LNCAP (cell line): ENCODE results near the gene WHRN.

Experiments
- CTCF ChIP-seq: fragments of 450-650 bp; IDR thresholded peaks from 2 replicates; pipeline ENCODE4 v1.5.1; 2017; ENCODE audit warnings: mild to moderate bottlenecking

WHRN gene

DNA sequence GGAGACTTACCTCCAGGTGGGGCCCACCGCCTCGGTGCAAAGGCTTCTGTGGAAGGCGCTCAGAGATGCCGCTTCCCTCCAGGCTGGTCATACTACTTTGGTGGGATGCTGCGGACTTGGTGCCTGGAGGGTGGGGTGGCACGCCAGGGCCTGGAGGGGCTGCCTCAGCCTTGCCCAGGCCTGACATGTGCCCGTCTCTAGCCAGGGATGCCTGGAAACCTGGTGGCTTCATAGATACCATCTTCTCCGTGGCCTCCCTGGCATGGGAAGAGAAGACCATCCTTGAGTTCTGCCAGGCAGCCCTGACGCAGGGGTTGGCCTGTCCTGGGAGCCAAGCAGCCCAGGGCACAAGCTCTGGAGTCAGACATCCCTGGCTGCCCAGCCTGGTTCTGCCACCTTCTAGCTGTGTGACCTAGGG lies 147.4 kb downstream of the WHRN start:
- no peak for TF ChIP-seq CTCF

DNA sequence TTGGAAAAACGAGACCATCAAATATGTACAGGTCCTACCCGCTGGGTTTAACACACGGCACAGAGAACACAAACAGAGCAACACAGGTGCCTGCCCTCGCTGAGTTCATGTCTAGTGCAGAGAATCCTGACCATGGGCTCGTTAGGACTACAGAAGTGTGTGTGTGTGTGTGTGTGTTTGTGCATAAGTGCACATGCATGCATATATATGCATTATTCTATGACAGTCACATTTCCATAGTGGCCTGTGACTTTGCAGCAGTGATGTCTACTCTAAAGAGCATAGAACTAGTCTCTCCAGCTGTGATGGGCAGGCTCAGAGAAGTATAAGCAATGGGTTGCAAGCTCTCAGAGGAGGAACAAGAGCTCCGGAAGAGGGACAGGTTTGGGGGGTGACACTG lies 147.9 kb downstream of the WHRN start:
- no peak for TF ChIP-seq CTCF

DNA sequence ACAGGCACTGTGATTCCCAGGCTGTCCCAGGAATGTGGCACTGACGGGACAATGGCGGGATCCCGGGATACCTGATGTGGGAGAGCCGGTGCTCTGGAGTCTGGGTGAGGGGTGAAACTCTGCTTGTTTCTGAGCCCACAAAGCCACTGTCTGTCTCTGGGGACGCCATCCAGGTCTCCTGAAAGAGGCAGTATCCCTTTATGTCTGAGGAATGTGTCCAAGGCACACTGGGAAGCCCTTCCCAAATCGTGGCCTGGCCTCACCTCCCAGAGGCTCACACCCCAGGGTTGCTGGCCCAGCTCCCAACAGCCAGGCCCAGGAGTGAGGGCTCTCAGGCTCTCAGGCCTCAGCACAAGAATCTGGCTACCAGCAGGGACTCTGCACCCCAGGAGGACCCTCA lies 148.5 kb downstream of the WHRN start:
- no peak for TF ChIP-seq CTCF

DNA sequence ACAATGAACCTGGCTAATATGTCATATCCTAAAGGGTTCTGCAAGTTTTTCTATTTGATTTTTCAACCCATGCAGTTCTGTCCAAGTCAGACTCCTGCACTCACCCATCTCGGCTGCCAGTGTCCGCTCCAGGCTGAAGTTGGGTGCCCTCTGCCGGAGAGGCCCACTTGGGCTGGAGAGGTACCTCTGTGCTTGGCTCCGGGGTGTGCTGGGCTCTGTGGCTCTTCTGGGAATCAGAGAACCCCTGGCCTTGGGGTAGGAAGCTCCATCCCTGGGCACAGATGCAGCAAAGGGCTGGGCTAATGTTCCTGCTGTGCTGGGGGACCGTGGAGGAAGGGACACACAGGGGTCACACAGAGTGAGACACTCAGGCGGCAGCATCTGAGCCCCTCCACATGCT lies 149.5 kb downstream of the WHRN start:
- no peak for TF ChIP-seq CTCF
